Body of pancreas (tissue), 4 donors: ENCODE measurements around the gene PFN4.

Experiments used
- CTCF ChIP-seq, 7 experiments: fragments of 450-650 bp in 4 of 7; fragments of 200-600 bp in 3 of 7; sonication (generic) in 3 of 7; IDR thresholded peaks; one replicate each; pipeline ENCODE4 v1.5.1; 2016 to 2019; ENCODE audit warnings: antibody characterized with exemption in 7 of 7
- POLR2A ChIP-seq, 3 donors: fragments of 450-650 bp; IDR thresholded peaks; one replicate each; pipeline ENCODE4 v1.6.1; 2016; ENCODE audit warnings: antibody characterized with exemption in 3 of 3, mild to moderate bottlenecking in 2 of 3

GRCh38 chr2:24162494-24162893 is 39.4 kb upstream of the PFN4 start:
- no peak for TF ChIP-seq POLR2A (IDR thresholded peaks at IDR 0.05)
- TF ChIP-seq CTCF (IDR thresholded peaks at IDR 0.05), result no peak
